GM18951 (cell line): ENCODE measurements around the gene OXNAD1.

Experiments used
- POLR2A ChIP-seq: IDR thresholded peaks from 4 replicates; pipeline ENCODE4 v1.6.1; 2011; ENCODE audit warnings: mild to moderate bottlenecking; ENCODE audit not compliant: insufficient read length, insufficient read depth; ENCODE audit errors: extremely low read depth
- in situ Hi-C: fragments of 300-500 bp; cut with MboI; formaldehyde crosslinking; loops from one replicate; pipeline ENCODE4 v1.12.0; 2022; ENCODE audit warnings: low sequenced_read_pairs, mixed read lengths, inconsistent platforms; ENCODE audit not compliant: unreplicated experiment

OXNAD1 gene

DNA sequence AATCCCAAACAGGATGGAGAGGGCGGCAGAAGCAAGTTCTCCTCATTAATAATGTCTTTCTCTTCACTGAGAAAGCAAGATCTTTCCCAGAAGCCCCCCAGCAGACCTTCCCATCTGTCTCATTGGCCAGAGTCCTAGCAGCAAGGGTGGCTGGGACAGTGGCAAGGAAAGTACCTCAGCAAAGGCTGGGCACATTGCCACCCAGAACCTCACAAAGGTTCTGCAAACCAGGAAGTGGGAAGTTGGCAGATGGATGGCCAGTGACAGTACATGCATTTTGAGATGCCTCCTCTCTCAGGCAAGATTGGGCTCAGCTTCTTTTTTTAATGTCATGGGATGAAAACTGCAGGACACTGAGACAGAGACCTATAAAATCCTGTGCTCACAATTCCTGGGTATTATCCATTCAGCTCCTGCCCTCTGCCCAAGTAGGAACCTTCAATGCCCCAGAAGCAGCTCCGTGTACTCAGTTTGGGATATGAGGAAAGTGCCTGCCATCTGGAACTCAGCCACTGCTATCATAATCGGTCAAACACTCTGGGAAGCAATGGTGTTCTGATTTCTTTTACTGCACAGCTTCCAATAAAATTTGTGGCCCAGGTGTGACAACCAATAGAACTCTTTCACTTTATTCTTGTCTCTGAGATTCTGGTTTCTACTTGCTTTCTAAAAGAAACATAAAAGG, 25.8 kb upstream of the OXNAD1 start:
- TF ChIP-seq POLR2A = no peak
- in situ Hi-C loops = no loop called here

DNA sequence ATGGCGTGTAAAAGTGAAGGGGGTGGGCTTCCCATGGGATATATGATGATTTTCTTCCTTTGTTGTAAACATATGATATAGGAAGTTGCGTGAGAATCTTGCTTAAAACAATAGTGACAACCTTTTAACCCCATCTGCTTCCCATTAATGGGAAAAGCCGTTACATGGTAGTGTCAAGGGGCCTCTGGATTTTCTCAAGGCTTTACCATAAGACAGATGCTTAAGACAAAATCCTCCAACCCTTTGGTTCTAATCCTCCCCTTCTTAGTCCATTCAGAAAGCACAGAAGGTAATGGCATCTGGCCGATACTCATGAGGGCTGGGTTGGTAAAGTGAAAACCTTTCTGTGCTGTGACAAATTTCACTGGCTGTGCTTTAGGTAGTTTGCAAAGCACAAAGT, 25.2 kb upstream of the OXNAD1 start:
- TF ChIP-seq POLR2A = no peak
- in situ Hi-C loops = no loop called here

DNA sequence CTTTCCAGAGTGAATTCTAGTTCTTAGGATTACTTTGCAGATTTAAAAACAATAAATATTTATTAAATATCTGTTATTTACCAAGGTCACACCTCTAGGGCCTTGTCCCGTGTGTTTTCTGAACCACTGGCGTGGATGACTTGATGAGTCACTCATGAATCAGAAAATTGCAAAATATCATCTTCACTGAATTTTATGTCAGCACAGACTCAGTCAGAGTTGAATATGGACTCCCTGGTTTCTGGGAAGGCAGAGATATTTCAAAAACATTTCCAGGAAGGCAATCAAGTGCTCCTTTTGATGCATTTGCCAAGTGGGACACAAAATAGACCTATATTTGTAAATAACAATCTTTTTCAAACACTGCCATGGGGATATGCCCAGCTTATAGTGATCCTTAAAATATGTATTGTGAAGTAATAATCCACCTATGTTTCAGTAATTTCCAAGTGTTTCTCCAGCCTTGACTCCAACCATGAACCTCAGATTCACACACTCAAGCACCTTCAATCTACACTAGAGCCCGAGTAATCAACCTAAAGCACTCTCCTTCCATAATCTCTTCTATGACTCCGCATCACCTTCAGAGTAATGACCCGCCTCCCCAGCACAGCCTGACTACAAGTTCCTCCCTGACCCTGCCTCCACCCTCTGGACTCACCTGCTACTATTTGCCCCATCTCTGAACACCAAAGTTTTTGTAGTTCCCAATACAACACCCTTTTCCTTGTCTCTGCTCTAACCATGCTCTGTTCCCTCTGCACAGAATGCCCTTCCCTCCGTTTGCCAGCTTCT, 24.6 kb upstream of the OXNAD1 start:
- no peak for TF ChIP-seq POLR2A
- in situ Hi-C loops = no loop called here

DNA sequence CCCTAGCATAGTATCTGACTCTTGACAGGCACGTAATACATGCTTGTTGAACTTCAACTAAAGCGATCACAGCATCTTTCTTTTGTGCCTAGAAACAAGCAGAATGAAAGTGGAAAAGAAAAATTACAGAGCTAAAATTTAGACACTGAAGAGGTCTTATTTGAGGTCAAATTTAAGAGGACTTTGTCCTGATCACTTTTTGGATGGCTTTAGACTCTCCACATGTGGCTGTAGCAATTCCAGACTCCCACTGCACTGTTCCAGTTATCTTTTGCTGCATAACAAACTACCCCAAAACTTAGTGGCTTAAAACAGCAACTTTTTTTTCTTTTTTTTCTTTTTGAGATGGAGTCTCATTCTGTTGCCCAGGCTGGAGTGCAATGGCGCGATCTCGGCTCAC, 23.8 kb upstream of the OXNAD1 start:
- no peak for TF ChIP-seq POLR2A
- in situ Hi-C loops = no loop called here

DNA sequence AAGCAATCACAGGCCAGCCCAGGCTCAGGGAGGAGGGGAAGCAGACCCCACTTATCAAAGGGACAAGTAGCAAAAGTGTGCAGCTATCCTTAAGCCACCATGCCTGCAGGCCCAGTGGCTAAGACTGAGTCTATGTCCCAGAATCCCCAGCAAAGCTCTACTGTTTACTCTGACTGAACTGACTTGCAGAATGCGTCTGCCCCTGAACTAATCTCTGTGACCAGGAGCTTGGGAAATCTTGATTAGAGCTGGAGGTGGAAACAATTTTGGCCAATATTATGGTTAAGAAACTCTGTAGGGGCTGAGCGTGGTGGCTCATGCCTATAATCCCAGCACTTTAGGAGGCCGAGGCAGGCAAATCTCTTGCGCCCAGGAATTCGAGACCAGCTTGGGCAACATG, 22.8 kb upstream of the OXNAD1 start:
- TF ChIP-seq POLR2A = no peak
- in situ Hi-C loops = no loop called here

DNA sequence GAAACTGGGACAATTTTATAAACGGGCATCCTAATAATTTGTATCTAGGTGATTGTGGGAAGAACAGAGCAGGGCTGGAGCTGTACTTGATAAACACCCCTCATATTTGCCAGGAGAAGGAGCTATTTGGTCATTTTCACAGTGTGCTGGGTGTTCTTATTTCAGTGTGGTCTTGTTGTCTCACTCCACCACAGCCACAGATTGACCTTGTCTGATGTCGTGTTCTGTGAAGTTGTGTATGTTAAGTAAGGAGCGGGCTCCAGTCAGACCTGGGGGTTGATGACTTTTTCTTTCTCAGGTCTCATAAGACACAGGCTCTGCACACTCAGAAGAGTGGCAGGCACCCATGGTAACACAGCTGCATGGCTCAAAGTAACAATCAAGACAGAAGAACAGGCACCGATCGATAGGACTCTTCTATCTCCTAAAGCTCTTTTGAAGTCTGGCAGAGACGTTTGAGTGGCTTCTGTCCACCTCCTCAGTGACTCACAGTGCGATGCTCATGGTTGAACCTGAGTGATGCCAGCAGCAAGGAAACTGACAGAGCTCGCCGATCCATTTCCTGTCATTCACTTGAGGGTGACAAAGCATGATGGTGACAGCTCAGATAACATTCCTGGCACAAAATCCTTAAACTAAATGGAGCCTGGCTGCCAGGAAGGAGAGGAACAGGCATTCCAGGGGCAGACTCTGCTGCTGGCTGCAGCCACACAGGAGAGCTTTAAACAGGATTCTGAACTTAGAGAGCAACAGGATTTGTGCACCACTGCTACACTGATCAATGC, 21.1 kb upstream of the OXNAD1 start:
- no peak for TF ChIP-seq POLR2A
- in situ Hi-C loops = no loop called here

DNA sequence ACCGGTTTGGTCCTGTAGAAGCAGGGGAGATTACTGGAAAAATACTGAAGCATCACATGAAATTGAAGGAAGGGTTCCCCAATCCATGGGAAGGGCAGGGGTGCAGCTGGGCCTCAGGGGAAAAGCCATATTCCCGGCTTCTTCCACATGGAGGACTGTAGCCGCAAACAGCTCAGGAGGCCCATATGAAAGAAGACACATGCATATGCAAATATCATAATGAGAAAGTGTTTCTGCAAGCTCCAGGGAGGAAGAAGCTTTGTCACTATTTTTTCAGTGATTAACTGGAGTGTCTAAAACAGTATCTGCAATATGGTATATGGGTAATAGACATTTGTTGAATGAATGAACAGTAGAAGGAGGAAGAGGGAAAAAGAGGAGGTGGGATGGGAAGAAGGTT, 19.4 kb upstream of the OXNAD1 start:
- in situ Hi-C loops = no loop called here
- TF ChIP-seq POLR2A = no peak

DNA sequence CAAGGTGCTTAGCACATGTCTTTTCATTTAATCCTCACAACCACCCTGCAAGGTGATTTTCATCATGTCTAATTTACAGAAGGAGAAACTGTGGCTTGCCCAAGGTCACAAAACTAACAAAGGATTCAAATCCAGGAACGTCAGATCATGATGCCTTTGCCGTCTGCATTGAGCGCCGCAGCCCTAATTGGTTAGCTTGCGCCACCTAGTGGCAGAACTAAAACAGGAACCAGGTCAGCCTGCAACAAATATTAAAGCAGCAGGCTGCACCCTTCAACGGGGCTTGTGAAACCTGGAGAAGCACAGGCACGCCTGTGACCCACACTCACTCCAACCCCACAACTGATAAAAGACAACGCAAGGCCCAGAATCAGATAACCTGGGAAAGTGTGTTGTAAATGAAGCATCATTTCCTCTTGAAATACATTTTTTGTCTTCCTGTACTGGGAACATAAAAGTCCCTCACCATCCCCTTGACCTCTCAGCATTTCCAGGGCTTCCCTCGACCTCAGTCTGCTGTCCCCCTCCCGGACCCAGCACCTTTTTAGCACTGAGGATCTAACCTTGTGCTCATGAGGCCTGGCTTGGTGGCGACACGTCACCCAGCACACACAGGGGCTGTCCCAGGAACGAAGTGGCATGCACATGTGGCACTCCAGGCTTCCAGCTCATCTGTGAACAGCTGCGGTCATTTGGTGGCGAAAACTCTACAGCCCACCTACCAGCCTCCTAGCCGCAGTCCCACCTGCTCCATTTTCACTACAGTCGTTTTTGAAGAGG, 17.5 kb upstream of the OXNAD1 start:
- in situ Hi-C loops = no loop called here
- TF ChIP-seq POLR2A = no peak

DNA sequence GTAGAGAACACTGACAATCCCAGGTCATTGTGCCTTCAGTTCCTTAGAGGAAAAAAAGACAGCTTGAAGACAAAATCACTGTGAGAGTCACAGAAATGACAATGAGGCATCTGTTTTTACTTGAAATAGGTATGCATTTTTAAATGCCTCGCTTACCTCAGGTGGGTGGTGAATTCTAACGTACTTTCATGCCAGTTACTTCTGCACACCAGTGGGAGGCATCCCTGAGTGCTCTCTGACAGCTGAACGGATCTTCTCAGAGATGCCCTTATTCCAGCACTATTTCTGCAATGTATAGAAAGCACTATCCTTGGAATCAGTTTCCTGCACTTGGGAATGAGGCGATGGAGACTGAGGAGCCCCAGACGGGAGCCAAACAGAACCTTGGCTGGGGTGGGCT, 16.5 kb upstream of the OXNAD1 start:
- in situ Hi-C loops = no loop called here

DNA sequence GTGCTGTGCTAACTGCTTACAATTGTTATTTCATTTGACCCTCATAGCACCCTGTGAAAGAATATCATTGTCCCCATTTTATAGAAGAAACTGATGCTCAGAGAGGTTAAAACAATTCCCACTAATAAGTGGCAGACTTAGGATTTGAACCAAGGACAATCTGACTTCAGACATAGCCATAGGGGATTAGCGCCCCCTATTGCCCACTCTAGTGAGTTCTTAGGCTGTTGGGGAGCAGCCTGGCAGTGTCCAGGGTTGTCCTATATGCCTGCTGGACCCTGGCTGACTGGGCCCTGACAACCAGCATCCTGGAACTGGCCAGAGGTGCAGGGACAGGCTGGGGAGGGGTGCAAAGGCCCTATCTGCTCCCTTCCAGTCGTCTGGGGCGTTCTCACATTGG, 15.7 kb upstream of the OXNAD1 start:
- in situ Hi-C loops = no loop called here
- no peak for TF ChIP-seq POLR2A

More for the DNA sequence above, 16.5 kb upstream of the OXNAD1 start:
- no peak for TF ChIP-seq POLR2A

DNA sequence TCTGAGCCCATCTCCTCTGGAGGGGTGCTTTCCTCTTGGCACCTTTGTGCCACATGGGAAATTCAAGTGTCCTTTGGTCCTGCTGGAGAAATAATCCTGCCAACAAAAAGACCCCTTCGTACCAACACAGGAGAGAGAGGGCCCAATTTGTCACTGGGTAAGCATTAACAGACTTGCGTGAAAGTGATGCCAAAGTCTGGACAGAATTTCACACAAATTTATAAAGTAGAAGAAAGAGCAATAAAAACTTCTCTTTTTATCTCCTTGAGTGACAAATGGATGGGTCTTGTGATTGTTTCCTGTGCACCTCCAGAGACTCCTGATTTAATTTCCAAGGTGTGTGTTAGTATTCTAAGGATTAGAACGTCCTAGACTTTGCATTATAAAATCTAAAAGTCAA, 15.1 kb upstream of the OXNAD1 start:
- TF ChIP-seq POLR2A = no peak
- in situ Hi-C loops = no loop called here

DNA sequence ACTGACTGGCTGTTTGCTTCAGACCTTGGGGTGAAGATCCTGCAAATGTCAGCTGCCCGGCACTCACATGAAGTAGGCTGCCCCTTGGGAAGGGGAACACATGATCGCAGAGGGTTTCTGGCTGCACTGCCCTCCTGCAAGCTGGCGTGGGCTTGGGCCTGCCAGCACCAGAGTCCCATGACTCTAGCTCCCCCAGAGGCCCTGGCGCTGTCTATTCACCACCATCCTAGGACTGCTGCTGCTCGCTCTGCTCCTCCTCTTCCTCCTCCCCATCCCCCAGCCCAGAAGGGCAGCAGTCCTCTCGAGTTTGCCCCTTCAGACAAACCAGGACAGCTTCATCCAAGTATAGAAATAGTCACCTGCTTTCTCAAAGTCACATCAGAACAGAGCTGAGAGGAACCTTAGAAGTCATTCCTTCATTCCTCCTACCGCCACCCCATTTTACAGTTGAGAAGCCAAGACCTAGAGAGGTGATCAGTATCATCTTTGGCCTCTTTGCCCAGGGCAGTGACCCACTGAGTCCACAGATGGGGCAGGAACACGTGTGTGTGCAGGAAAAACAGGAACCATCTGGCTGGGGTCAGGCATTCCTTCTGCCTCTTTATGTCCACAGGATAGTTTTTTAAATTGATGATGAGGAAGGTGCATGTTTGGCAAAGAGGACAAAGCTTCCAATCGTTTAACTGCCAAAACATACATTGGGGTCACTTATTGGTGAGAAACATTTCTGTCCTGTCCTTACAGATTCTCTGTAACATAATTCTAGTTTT, 13.5 kb upstream of the OXNAD1 start:
- no peak for TF ChIP-seq POLR2A
- in situ Hi-C loops = no loop called here
